Measurements from ENCODE around the gene KHSRP. TPM values are rescaled to one million over a fixed set of nuclear protein-coding genes. Genes with fewer than 3 reads are reported as not detected.

Gene KHSRP
- total RNA-seq, 4 donors from 2014 or later = 92.9 to 141 (median 118) TPM

DNA sequence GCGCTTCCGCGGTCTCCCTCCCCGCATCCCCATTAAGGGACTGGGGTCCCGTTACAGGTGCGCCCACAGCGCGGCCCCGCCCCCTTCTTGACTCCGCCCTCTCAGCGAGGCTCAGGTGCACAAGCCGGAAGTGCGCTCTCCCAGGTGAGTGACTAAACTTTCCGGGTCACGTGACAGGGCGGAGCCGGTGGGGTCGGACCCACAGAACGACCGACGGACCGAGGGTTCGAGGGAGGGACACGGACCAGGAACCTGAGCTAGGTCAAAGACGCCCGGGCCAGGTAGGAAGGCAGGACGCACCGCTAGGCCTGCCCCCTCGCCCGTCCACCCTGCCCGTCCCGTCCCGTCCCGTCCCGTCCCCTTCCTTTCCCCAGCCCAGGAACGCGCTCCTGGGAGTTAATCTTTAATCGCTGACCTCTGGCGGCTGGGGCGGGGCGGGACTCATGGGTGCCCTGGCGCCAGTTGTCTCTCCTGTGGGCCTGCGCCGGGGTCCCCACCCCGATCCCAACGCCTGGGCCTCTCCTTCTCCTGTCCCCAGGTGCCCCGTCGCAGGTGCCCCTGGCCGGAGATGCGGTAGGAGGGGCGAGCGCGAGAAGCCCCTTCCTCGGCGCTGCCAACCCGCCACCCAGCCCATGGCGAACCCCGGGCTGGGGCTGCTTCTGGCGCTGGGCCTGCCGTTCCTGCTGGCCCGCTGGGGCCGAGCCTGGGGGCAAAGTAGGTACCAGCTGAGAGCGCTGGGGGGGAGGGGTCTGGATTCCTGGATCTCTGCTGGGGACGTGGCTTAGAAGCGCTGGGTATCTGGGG lies 39.7 kb upstream of the KHSRP start, which contains the start of gene CRB3:
Gene CRB3, plus strand, starts transcription at position 202 of the 804 bp plus-strand sequence. Its CDS starts 431 bp downstream, at position 633.
- 2 to 3% methylated on average over 11 to 38 of the region's 65 CpGs for WGBS, 2 donors

DNA sequence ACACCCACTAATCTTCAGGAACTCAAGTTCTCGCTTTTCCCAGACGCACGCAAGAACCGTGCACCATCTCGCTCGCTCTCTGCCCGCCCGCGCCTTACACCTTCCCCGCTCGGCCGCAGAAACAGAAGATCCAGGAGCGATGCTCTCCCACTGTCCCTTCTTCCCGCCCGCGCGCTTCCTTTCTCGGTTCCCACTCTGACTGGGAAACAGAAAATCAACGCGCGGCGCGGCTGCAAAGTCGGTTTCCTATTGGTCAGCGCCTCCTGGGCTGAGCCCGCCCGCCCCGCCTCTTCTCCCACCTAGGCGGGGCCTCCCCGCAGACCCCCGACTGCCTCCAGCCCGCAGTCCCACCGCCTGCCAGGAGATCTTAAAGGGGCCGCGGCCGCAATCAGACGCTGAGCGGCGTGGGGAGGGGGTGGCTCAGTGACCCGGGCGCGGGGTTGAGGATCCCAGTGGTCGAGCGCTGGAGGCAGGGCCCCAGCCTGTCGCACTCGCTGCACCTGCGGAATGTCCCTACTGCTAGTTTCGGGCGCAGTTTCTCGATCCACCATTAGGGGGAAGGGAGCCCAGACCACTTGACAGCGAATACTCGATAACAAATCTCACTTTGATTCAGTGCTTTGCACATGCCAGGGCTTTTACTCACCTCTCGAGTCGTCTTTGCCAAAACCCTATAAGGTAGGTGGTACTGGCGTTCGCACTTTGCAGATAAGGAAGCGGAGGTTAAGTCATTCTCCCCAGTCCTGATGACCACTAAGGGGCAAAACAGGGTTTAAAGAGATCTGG lies 35.7 kb upstream of the KHSRP start:
- intact Hi-C loops (cut with DNase I) = no loop called here
- Histone ChIP-seq H3K4me1 (peaks cover 9 to 10% of the 10 kb centered on the region in 2 donors), H3K27ac (peak overlapping the region; percentile 68 to 84 (median 78)), H3K9me3 (no peaks in the 10 kb centered on the region), H3K36me3 (peaks cover 0 to 10% of the 10 kb centered on the region in 2 donors), H3K4me3 (replicated peaks in 1 of 3) (peak overlapping the region; percentile 33 to 79 (median 54)), H3K27me3 (no peaks in the 10 kb centered on the region)
- TF ChIP-seq, protein P1, sequence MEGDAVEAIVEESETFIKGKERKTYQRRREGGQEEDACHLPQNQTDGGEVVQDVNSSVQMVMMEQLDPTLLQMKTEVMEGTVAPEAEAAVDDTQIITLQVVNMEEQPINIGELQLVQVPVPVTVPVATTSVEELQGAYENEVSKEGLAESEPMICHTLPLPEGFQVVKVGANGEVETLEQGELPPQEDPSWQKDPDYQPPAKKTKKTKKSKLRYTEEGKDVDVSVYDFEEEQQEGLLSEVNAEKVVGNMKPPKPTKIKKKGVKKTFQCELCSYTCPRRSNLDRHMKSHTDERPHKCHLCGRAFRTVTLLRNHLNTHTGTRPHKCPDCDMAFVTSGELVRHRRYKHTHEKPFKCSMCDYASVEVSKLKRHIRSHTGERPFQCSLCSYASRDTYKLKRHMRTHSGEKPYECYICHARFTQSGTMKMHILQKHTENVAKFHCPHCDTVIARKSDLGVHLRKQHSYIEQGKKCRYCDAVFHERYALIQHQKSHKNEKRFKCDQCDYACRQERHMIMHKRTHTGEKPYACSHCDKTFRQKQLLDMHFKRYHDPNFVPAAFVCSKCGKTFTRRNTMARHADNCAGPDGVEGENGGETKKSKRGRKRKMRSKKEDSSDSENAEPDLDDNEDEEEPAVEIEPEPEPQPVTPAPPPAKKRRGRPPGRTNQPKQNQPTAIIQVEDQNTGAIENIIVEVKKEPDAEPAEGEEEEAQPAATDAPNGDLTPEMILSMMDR (IDR thresholded peaks at IDR 0.05) = peak in 5 of 6 experiments; percentile 25 to 60 (median 59)
- peak in 1 of 2 donors; percentile 49 for TF ChIP-seq POLR2A (IDR thresholded peaks at IDR 0.05)
- WGBS, 2 donors = 0 to 1% methylated on average over 46 to 50 of the region's 57 CpGs
- DNase-seq = peak; percentile 98 to 99

More for the DNA sequence above, 39.7 kb upstream of the KHSRP start, which contains the start of gene CRB3:
- intact Hi-C loops (cut with DNase I) = no loop called here
- DNase-seq = peak; percentile 96
- Histone ChIP-seq H3K4me1 (peaks cover 0 to 13% of the 10 kb centered on the region in 2 donors), H3K4me3 (replicated peaks in 1 of 3) (peak within 1 kb of the TSS; percentile 43 to 72 (median 46)), H3K27me3 (no peaks in the 10 kb centered on the region), H3K27ac (peak within 1 kb of the TSS in 1 of 3 donors; percentile 16), H3K9me3 (no peaks in the 10 kb centered on the region), H3K36me3 (peaks cover 0 to 5% of the 10 kb centered on the region in 2 donors)
- TF ChIP-seq POLR2A (IDR thresholded peaks at IDR 0.05) = peak in 1 of 2 donors; percentile 72
- TF ChIP-seq, protein P1 (IDR thresholded peaks at IDR 0.05) = peak in 2 of 6 experiments; percentile 2 to 9

GRCh38 chr19:6459262-6460098 lies 34.9 kb upstream of the KHSRP start, which contains the start of gene SLC25A23:
Gene SLC25A23, minus strand, starts transcription at chr19:6459792. Its CDS starts 164 bp downstream, at chr19:6459628.
- intact Hi-C loops (cut with DNase I) = no loop called here
- 0% methylated on average over 7 to 15 of the region's 70 CpGs for WGBS, 2 donors
- Histone ChIP-seq H3K27ac (peak within 1 kb of the TSS; percentile 68 to 84 (median 78)), H3K4me1 (peaks cover under 1 to 10% of the 10 kb centered on the region in 2 donors), H3K27me3 (no peaks in the 10 kb centered on the region), H3K4me3 (replicated peaks in 1 of 3) (peak within 1 kb of the TSS; percentile 33 to 79 (median 54)), H3K36me3 (peaks cover 7 to 18% of the 10 kb centered on the region in 2 donors), H3K9me3 (no peaks in the 10 kb centered on the region)
- TF ChIP-seq, protein P1 (IDR thresholded peaks at IDR 0.05) = no peak
- TF ChIP-seq POLR2A (IDR thresholded peaks at IDR 0.05) = peak in 1 of 2 donors; percentile 57
- peak; percentile 80 to 84 for DNase-seq

GRCh38 chr19:6458695-6459261 lies 34.2 kb upstream of the KHSRP start:
- H3K4me3 ChIP-seq (replicated peaks in 1 of 3) = peak overlapping the region; percentile 33 to 79 (median 54)
- DNase-seq = peak; percentile 42 to 45
- intact Hi-C loops (cut with DNase I) = no loop called here
- H3K36me3 ChIP-seq = peaks cover 14 to 25% of the 10 kb centered on the region in 2 donors
- H3K27me3 ChIP-seq = no peaks in the 10 kb centered on the region
- peaks cover 0 to 10% of the 10 kb centered on the region in 2 donors for H3K4me1 ChIP-seq
- H3K27ac ChIP-seq = peak overlapping the region; percentile 67 to 84 (median 68)
- no peak for TF ChIP-seq POLR2A (IDR thresholded peaks at IDR 0.05)
- TF ChIP-seq, protein P1 (IDR thresholded peaks at IDR 0.05) = peak in 1 of 6 experiments; percentile 8
- H3K9me3 ChIP-seq = no peaks in the 10 kb centered on the region
- 37 to 42% methylated on average over 11 of the region's 16 CpGs for WGBS, 2 donors

All from thyroid gland (tissue), 4 donors.